HepG2 (cell line): ENCODE results near the gene STC2. TPM values are rescaled to one million over a fixed set of nuclear protein-coding genes. Genes with fewer than 3 reads are reported as not detected.

Source experiments
- CHCHD3 ChIP-seq: sonication (generic); formaldehyde crosslinking; IDR thresholded peaks from 2 replicates; pipeline ENCODE4 v1.8.0; 2022; ENCODE audit warnings: mild to moderate bottlenecking, missing genetic modification reagents, moderate library complexity
- DPF2 ChIP-seq: sonication (generic); formaldehyde crosslinking; IDR thresholded peaks from 2 replicates; pipeline ENCODE4 v1.4.0; 2020; ENCODE audit warnings: mild to moderate bottlenecking, low read depth, missing genetic modification reagents, borderline replicate concordance
- EHMT2 ChIP-seq: fragments of 200-600 bp; sonication (generic); IDR thresholded peaks from 2 replicates; pipeline ENCODE4 v1.7.0; 2017; ENCODE audit warnings: antibody characterized with exemption, low read depth, low read length, borderline replicate concordance
- ELF3 ChIP-seq: IDR thresholded peaks from 2 replicates; pipeline ENCODE4 v1.6.1; 2016; ENCODE audit warnings: missing genetic modification reagents, missing compliant biosample characterization
- GTF3A ChIP-seq: sonication (generic); formaldehyde crosslinking; conservative IDR thresholded peaks from 2 replicates; pipeline ENCODE4 v1.4.0; 2020; ENCODE audit warnings: mild to moderate bottlenecking, missing genetic modification reagents
- HES4 ChIP-seq: sonication (generic); formaldehyde crosslinking; IDR thresholded peaks from 2 replicates; pipeline ENCODE4 v1.9.0; 2021; ENCODE audit warnings: mild to moderate bottlenecking, missing genetic modification reagents, borderline replicate concordance
- HOXD1 ChIP-seq: sonication (generic); formaldehyde crosslinking; IDR thresholded peaks from 2 replicates; pipeline ENCODE4 v1.5.0; 2020; ENCODE audit warnings: missing genetic modification reagents
- IKZF1 ChIP-seq: fragments of 450-650 bp; IDR thresholded peaks from 2 replicates; pipeline ENCODE4 v1.7.1; 2016
- KDM4B ChIP-seq: sonication (generic); formaldehyde crosslinking; IDR thresholded peaks from 2 replicates; pipeline ENCODE4 v1.4.0; 2020; ENCODE audit warnings: missing genetic modification reagents
- RARA ChIP-seq: IDR thresholded peaks from 2 replicates; pipeline ENCODE4 v1.6.1; 2016; ENCODE audit warnings: missing genetic modification reagents, missing compliant biosample characterization
- SALL1 ChIP-seq: sonication (generic); formaldehyde crosslinking; IDR thresholded peaks from 2 replicates; pipeline ENCODE4 v1.8.0; 2022; ENCODE audit warnings: mild to moderate bottlenecking, missing genetic modification reagents
- SALL2 ChIP-seq: sonication (generic); formaldehyde crosslinking; IDR thresholded peaks from 2 replicates; pipeline ENCODE4 v1.8.1; 2023; ENCODE audit warnings: mild to moderate bottlenecking, missing genetic modification reagents, inconsistent platforms
- TOPORS ChIP-seq: sonication (generic); formaldehyde crosslinking; IDR thresholded peaks from 2 replicates; pipeline ENCODE4 v1.8.0; 2023; ENCODE audit warnings: mild to moderate bottlenecking, missing genetic modification reagents
- YY1 ChIP-seq: IDR thresholded peaks from 2 replicates; pipeline ENCODE4 v1.6.1; 2011; ENCODE audit warnings: low read length, low read depth, moderate library complexity, mild to moderate bottlenecking; ENCODE audit not compliant: insufficient read depth, insufficient replicate concordance
- ZBTB42 ChIP-seq: sonication (generic); formaldehyde crosslinking; IDR thresholded peaks from 2 replicates; pipeline ENCODE4 v1.5.0; 2020; ENCODE audit warnings: mild to moderate bottlenecking, missing genetic modification reagents
- ZNF670 ChIP-seq: sonication (generic); formaldehyde crosslinking; IDR thresholded peaks from 2 replicates; pipeline ENCODE4 v1.8.0; 2022; ENCODE audit warnings: mild to moderate bottlenecking, missing genetic modification reagents, borderline replicate concordance
- polyA plus RNA-seq, 8 experiments: library from polyadenylated mRNA; depleted of rRNA in 3 of 8; stranded (reverse) in 7 of 8; unstranded in 1 of 8; fragments of >200 nt; fragmentation: Illumina TruSeq in 4 of 8; extraction: Trizol in 4 of 8; gene quantifications; 2 replicates each; pipeline versions ENCODE4 v1.2.1 to v1.2.3, GENCODE V29; 2011 to 2016; ENCODE audit warnings: low read depth in 4 of 8, missing spikeins in 1 of 8, mixed read lengths in 1 of 8; ENCODE audit not compliant: insufficient read depth in 1 of 8
- total RNA-seq, 5 experiments: library from RNA; depleted of rRNA; stranded (reverse); fragments of >200 nt; fragmentation: Illumina TruSeq; extraction: Trizol; gene quantifications; 2 replicates each; pipeline ENCODE4 v1.2.3, GENCODE V29; 2016; ENCODE audit warnings: low read depth in 1 of 5
- TF ChIP-seq, protein P1 (sequence below): sonication (generic); formaldehyde crosslinking; IDR thresholded peaks from 2 replicates; pipeline ENCODE4 v1.8.0; 2022; ENCODE audit warnings: missing genetic modification reagents, mild to moderate bottlenecking, inconsistent platforms, borderline replicate concordance
- TF ChIP-seq, protein P2 (sequence below): sonication (generic); formaldehyde crosslinking; IDR thresholded peaks from 2 replicates; pipeline ENCODE4 v1.4.0; 2020; ENCODE audit warnings: missing genetic modification reagents
- TF ChIP-seq, protein P3 (sequence below): sonication (generic); formaldehyde crosslinking; IDR thresholded peaks from 2 replicates; pipeline ENCODE4 v1.4.0; 2020; ENCODE audit warnings: missing genetic modification reagents
- TF ChIP-seq, protein P4 (sequence below): sonication (generic); formaldehyde crosslinking; IDR thresholded peaks from 2 replicates; pipeline ENCODE4 v1.8.0; 2022; ENCODE audit warnings: mild to moderate bottlenecking, missing genetic modification reagents
- TF ChIP-seq, protein P5 (sequence below): sonication (generic); formaldehyde crosslinking; IDR thresholded peaks from 2 replicates; pipeline ENCODE4 v1.5.0; 2020; ENCODE audit warnings: missing genetic modification reagents

Gene STC2
- total and polyA plus RNA-seq, 2 of the 13 experiments (the other 11 are each of a cell fraction or from before 2014, with no cell fraction given): 27.1 to 69.2 TPM

DNA sequence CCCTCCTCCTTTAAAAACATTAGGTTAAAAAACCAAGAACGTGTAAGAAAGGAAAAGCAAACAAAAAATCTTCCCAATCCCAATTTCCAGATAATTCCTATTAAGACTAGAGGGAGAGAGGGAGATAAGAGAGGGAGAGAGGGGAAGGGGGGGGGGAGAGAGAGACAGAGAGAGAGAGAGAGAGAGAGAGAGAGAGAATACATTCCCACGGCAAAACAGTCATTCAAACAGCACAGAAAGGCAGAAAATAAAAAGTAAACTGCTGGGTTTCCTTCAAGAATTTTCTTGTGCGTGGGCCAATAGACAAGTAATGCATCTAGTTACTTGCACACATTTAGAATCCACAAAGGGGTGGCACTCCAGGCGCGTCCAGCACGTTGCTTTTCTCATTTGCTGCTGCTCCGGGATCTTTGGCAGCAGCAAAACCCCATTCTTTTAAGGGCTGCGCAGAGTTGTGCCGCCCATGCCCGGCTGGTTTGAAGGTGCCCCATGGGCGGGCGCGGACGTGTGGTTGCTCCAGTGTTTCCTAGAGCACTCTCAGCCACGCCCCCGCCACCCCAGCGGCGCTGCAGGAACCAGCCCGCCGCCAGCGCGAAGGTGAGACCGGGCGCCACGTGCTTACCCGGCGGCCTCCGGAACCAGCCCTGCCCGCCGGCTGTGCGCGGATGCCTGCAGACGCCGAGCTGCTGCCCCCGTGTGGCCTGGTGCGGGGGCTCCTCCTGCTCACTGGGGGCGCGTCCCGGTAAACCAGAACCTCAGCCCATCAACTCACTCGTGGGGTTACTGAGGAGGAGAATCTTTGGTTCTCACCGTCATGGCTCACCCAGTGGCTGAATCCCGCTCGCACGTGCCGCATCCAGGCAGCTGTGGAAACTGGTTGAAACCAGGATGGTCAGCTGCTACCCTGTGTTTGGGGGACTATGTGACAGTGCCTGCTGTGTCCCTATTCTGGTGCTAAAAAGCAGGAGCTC lies 44.6 kb downstream of the STC2 start (continued):
- TF ChIP-seq, protein P1, sequence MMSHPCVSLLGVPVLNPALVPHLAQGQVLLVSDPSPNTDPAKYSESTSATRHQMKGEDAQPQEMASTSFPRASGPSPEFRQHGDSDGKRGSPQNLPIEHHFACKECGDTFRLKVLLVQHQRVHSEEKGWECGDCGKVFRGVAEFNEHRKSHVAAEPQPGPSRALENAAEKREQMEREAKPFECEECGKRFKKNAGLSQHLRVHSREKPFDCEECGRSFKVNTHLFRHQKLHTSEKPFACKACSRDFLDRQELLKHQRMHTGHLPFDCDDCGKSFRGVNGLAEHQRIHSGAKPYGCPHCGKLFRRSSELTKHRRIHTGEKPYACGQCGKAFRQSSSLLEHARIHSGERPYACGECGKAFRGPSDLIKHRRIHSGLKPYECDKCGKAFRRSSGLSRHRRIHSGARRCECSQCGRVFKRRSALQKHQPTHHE (CRISPR knock-in tag): peak; percentile 96
- peak; percentile 97 for TF ChIP-seq SALL2
- TF ChIP-seq, protein P2, sequence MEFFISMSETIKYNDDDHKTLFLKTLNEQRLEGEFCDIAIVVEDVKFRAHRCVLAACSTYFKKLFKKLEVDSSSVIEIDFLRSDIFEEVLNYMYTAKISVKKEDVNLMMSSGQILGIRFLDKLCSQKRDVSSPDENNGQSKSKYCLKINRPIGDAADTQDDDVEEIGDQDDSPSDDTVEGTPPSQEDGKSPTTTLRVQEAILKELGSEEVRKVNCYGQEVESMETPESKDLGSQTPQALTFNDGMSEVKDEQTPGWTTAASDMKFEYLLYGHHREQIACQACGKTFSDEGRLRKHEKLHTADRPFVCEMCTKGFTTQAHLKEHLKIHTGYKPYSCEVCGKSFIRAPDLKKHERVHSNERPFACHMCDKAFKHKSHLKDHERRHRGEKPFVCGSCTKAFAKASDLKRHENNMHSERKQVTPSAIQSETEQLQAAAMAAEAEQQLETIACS: no peak
- TF ChIP-seq HOXD1 (CRISPR knock-in tag): peak; percentile 91
- TF ChIP-seq ZBTB42 (CRISPR knock-in tag): peak; percentile 97
- peak; percentile 95 for TF ChIP-seq ELF3 (CRISPR knock-in tag)
- no peak for TF ChIP-seq DPF2 (CRISPR knock-in tag)
- TF ChIP-seq, protein P3, sequence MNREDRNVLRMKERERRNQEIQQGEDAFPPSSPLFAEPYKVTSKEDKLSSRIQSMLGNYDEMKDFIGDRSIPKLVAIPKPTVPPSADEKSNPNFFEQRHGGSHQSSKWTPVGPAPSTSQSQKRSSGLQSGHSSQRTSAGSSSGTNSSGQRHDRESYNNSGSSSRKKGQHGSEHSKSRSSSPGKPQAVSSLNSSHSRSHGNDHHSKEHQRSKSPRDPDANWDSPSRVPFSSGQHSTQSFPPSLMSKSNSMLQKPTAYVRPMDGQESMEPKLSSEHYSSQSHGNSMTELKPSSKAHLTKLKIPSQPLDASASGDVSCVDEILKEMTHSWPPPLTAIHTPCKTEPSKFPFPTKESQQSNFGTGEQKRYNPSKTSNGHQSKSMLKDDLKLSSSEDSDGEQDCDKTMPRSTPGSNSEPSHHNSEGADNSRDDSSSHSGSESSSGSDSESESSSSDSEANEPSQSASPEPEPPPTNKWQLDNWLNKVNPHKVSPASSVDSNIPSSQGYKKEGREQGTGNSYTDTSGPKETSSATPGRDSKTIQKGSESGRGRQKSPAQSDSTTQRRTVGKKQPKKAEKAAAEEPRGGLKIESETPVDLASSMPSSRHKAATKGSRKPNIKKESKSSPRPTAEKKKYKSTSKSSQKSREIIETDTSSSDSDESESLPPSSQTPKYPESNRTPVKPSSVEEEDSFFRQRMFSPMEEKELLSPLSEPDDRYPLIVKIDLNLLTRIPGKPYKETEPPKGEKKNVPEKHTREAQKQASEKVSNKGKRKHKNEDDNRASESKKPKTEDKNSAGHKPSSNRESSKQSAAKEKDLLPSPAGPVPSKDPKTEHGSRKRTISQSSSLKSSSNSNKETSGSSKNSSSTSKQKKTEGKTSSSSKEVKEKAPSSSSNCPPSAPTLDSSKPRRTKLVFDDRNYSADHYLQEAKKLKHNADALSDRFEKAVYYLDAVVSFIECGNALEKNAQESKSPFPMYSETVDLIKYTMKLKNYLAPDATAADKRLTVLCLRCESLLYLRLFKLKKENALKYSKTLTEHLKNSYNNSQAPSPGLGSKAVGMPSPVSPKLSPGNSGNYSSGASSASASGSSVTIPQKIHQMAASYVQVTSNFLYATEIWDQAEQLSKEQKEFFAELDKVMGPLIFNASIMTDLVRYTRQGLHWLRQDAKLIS: no peak
- TF ChIP-seq, protein P4, sequence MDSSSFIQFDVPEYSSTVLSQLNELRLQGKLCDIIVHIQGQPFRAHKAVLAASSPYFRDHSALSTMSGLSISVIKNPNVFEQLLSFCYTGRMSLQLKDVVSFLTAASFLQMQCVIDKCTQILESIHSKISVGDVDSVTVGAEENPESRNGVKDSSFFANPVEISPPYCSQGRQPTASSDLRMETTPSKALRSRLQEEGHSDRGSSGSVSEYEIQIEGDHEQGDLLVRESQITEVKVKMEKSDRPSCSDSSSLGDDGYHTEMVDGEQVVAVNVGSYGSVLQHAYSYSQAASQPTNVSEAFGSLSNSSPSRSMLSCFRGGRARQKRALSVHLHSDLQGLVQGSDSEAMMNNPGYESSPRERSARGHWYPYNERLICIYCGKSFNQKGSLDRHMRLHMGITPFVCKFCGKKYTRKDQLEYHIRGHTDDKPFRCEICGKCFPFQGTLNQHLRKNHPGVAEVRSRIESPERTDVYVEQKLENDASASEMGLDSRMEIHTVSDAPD (CRISPR knock-in tag): peak; percentile 94; the same call in 1 of the 2 replicates
- TF ChIP-seq, protein P5, sequence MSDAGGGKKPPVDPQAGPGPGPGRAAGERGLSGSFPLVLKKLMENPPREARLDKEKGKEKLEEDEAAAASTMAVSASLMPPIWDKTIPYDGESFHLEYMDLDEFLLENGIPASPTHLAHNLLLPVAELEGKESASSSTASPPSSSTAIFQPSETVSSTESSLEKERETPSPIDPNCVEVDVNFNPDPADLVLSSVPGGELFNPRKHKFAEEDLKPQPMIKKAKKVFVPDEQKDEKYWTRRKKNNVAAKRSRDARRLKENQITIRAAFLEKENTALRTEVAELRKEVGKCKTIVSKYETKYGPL: peak; percentile 88
- peak; percentile 89 for TF ChIP-seq CHCHD3 (CRISPR knock-in tag)
- peak; percentile 78 for TF ChIP-seq RARA (CRISPR knock-in tag)
- peak; percentile 98 for TF ChIP-seq TOPORS (CRISPR knock-in tag)
- TF ChIP-seq YY1: peak; percentile 49
- no peak for TF ChIP-seq GTF3A (CRISPR knock-in tag)
- TF ChIP-seq HES4: peak; percentile 99
- no peak for TF ChIP-seq KDM4B (CRISPR knock-in tag)
- peak; percentile 96; the same call in 1 of the 2 replicates for TF ChIP-seq ZNF670 (CRISPR knock-in tag)
- no peak for TF ChIP-seq EHMT2
- TF ChIP-seq SALL1: peak; percentile 99
- TF ChIP-seq IKZF1: no peak
